ENCODE data around the gene DIPK1B. TPM values are rescaled to one million over a fixed set of nuclear protein-coding genes. Genes with fewer than 3 reads are reported as not detected.

DIPK1B gene
- total RNA-seq, 4 donors from 2014 or later, result 5.4 to 37.9 (median 15.8) TPM

GRCh38 chr9:136726631-136727191 is 14.3 kb downstream of the DIPK1B start:
- H3K4me1 ChIP-seq, result peaks cover 0 to 68% (median 25%) of the 10 kb centered on the region in 4 donors
- WGBS, 2 donors, result 18 to 23% methylated on average over 18 of the region's 18 CpGs
- H3K27ac ChIP-seq, result peak overlapping the region in 1 of 4 donors; percentile 45
- H3K36me3 ChIP-seq, result peaks cover 0 to 51% (median 21%) of the 10 kb centered on the region in 3 donors
- H3K9me3 ChIP-seq, result no peaks in the 10 kb centered on the region
- peak overlapping the region; percentile 64 to 95 (median 76) for H3K4me3 ChIP-seq
- DNase-seq (ENCODE audit: low spot score in 2 of 2), result no peak
- H3K27me3 ChIP-seq, result no peaks in the 10 kb centered on the region
- TF ChIP-seq CTCF (IDR thresholded peaks at IDR 0.05) (peak in 2 of 5 experiments; percentile 12 to 22), POLR2A (IDR thresholded peaks at IDR 0.05) (no peak)

GRCh38 chr9:136728080-136728547 is 15.7 kb downstream of the DIPK1B start:
- peaks cover 0 to 37% (median 16%) of the 10 kb centered on the region in 3 donors for H3K36me3 ChIP-seq
- peak overlapping the region; percentile 64 to 95 (median 76) for H3K4me3 ChIP-seq
- DNase-seq (ENCODE audit: low spot score in 2 of 2), result peak; percentile 81 to 86
- 0 to 1% methylated on average over 14 to 19 of the region's 66 CpGs for WGBS, 2 donors
- H3K9me3 ChIP-seq, result no peaks in the 10 kb centered on the region
- no peaks in the 10 kb centered on the region for H3K27me3 ChIP-seq
- TF ChIP-seq EP300 (IDR thresholded peaks at IDR 0.05) (peak; percentile 62 to 99), CTCF (IDR thresholded peaks at IDR 0.05) (peak; percentile 95 to 100 (median 98)), POLR2A (IDR thresholded peaks at IDR 0.05) (peak; percentile 93 to 96)
- peaks cover 0 to 61% (median 25%) of the 10 kb centered on the region in 4 donors for H3K4me1 ChIP-seq
- H3K27ac ChIP-seq, result peak overlapping the region in 3 of 4 donors; percentile 68 to 85 (median 76)

GRCh38 chr9:136728548-136729123 is 16.3 kb downstream of the DIPK1B start:
- H3K36me3 ChIP-seq, result peaks cover 0 to 32% (median 12%) of the 10 kb centered on the region in 3 donors
- H3K9me3 ChIP-seq, result no peaks in the 10 kb centered on the region
- no peak for TF ChIP-seq CTCF (IDR thresholded peaks at IDR 0.05)
- TF ChIP-seq POLR2A (IDR thresholded peaks at IDR 0.05), result no peak
- TF ChIP-seq EP300 (IDR thresholded peaks at IDR 0.05), result no peak
- no peak for DNase-seq (ENCODE audit: low spot score in 2 of 2)
- WGBS, 2 donors, result 3 to 32% methylated on average over 3 to 49 of the region's 53 CpGs
- H3K4me1 ChIP-seq, result peaks cover 0 to 57% (median 25%) of the 10 kb centered on the region in 4 donors
- no peaks in the 10 kb centered on the region for H3K27me3 ChIP-seq
- H3K27ac ChIP-seq, result peak overlapping the region in 3 of 4 donors; percentile 68 to 85 (median 76)
- H3K4me3 ChIP-seq, result peak overlapping the region; percentile 64 to 95 (median 76)

- WGBS, 2 donors, result 79 to 92% methylated on average over 7 of the region's 7 CpGs
- Histone ChIP-seq H3K27me3 (no peaks in the 10 kb centered on the region), H3K9me3 (no peaks in the 10 kb centered on the region), H3K4me1 (peaks cover 0 to 52% (median 25%) of the 10 kb centered on the region in 4 donors), H3K27ac (peak overlapping the region in 1 of 4 donors; percentile 85), H3K4me3 (peak overlapping the region in 3 of 4 donors; percentile 67 to 95 (median 84)), H3K36me3 (peaks cover 0 to 27% (median 6%) of the 10 kb centered on the region in 3 donors)
- DNase-seq (ENCODE audit: low spot score in 2 of 2), result no peak
- TF ChIP-seq CTCF (IDR thresholded peaks at IDR 0.05) (no peak), POLR2A (IDR thresholded peaks at IDR 0.05) (no peak), EP300 (IDR thresholded peaks at IDR 0.05) (no peak)
Measured at GRCh38 chr9:136729144-136729543, 16.8 kb downstream of the DIPK1B start.

GRCh38 chr9:136729926-136730325 is 17.6 kb downstream of the DIPK1B start:
- Histone ChIP-seq H3K27ac (no peak overlapping the region), H3K27me3 (no peaks in the 10 kb centered on the region), H3K9me3 (no peaks in the 10 kb centered on the region), H3K4me3 (no peak overlapping the region), H3K36me3 (peaks cover 0 to 19% (median 5%) of the 10 kb centered on the region in 3 donors), H3K4me1 (peaks cover 0 to 45% (median 25%) of the 10 kb centered on the region in 4 donors)
- 73 to 94% methylated on average over 2 to 8 of the region's 8 CpGs for WGBS, 2 donors
- no peak for DNase-seq (ENCODE audit: low spot score in 2 of 2)
- no peak for TF ChIP-seq EP300 (IDR thresholded peaks at IDR 0.05)
- TF ChIP-seq CTCF (IDR thresholded peaks at IDR 0.05), result no peak
- no peak for TF ChIP-seq POLR2A (IDR thresholded peaks at IDR 0.05)
